OCI-LY3 (cell line): Measurements from ENCODE around the gene RAB5IF.

Experiments used
- CTCF ChIP-seq: fragments of 200-600, 300-600 bp; sonication (generic); IDR thresholded peaks from 2 replicates; pipeline ENCODE4 v1.5.1; 2014; ENCODE audit warnings: antibody characterized with exemption, low read length, low read depth
- EZH2phosphoT487 ChIP-seq: fragments of 200-600 bp; shearing (Covaris generic); IDR thresholded peaks from 2 replicates; pipeline ENCODE4 v1.6.1; 2018; ENCODE audit warnings: antibody characterized with exemption, mixed run types, low read depth

- TF ChIP-seq CTCF (no peak), EZH2phosphoT487 (no peak)
Measured at GRCh38 chr20:36632147-36632486, 26.5 kb downstream of the RAB5IF start.
